Fibroblast of pulmonary artery (primary cell): ENCODE measurements around the gene CARD11.

Source experiments
- DNase-seq: peaks from one replicate; pipeline ENCODE4 v3.0.0-alpha.2; 2010; ENCODE audit warnings: low read depth
- H3K4me3 ChIP-seq: replicated peaks from 2 replicates; pipeline ENCODE4 v1.5.1; 2011; ENCODE audit warnings: low read depth, mild to moderate bottlenecking, control low read depth, low read length, moderate library complexity
- CTCF ChIP-seq: IDR thresholded peaks from 2 replicates; pipeline ENCODE4 v1.5.1; 2011; ENCODE audit warnings: mild to moderate bottlenecking, control low read depth, low read length, inconsistent platforms; ENCODE audit errors: missing control alignments

The CARD11 gene

GRCh38 chr7:2930310-2931033 is 113.2 kb downstream of the CARD11 start:
- H3K4me3 ChIP-seq: no peak overlapping the region
- no peak for TF ChIP-seq CTCF
- no peak for DNase-seq

- TF ChIP-seq CTCF: no peak
- no peak for DNase-seq
- H3K4me3 ChIP-seq: no peak overlapping the region
These were observed 114.1 kb downstream of the CARD11 start for GRCh38 chr7:2929321-2930201.

GRCh38 chr7:2928613-2929311 is 114.9 kb downstream of the CARD11 start:
- no peak for DNase-seq
- TF ChIP-seq CTCF: no peak
- no peak overlapping the region for H3K4me3 ChIP-seq

GRCh38 chr7:2928256-2928612 is 115.4 kb downstream of the CARD11 start:
- DNase-seq: no peak
- no peak for TF ChIP-seq CTCF
- H3K4me3 ChIP-seq: no peak overlapping the region

- no peak for TF ChIP-seq CTCF
- DNase-seq: no peak
These were observed 116.1 kb downstream of the CARD11 start for GRCh38 chr7:2927592-2927991.

GRCh38 chr7:2926896-2927405 is 116.7 kb downstream of the CARD11 start:
- no peak for TF ChIP-seq CTCF
- no peak overlapping the region for H3K4me3 ChIP-seq
- DNase-seq: no peak

More at GRCh38 chr7:2927592-2927991, 116.1 kb downstream of the CARD11 start:
- H3K4me3 ChIP-seq: no peak overlapping the region
